Heart left ventricle (tissue), 16 donors: Measurements from ENCODE around the gene SGK2. TPM values are rescaled to one million over a fixed set of nuclear protein-coding genes. Genes with fewer than 3 reads are reported as not detected.

Source experiments
- ATAC-seq, 4 donors: fragments of 200-7000 bp; cut with Tn5 transposase; one replicate each; pipeline ENCODE4 v1.9.1; 2020 to 2022; ENCODE audit warnings: moderate library complexity in 4 of 4, mild to moderate bottlenecking in 3 of 4, moderate number of reproducible peaks in 1 of 4
- DNase-seq, 5 donors: peaks; one replicate each; pipeline ENCODE4 v3.0.0-alpha.2; 2020
- H3K27ac ChIP-seq, 12 donors: fragments of 200-600 bp; sonication (generic) in 4 of 12; one replicate each; pipeline versions ENCODE4 v1.5.0 to v1.8.0; 2016 to 2022; ENCODE audit warnings: mild to moderate bottlenecking in 2 of 12
- H3K27me3 ChIP-seq, 9 donors: fragments of 200-600 bp; sonication (generic) in 2 of 9; one replicate each; pipeline versions ENCODE4 v1.5.1 to v1.8.0; 2016 to 2022; ENCODE audit warnings: mild to moderate bottlenecking in 3 of 9
- H3K36me3 ChIP-seq, 9 donors: fragments of 200-600 bp; sonication (generic) in 2 of 9; one replicate each; pipeline versions ENCODE4 v1.5.0 to v1.8.0; 2018 to 2022; ENCODE audit warnings: mild to moderate bottlenecking in 2 of 9
- H3K4me1 ChIP-seq, 12 donors: fragments of 200-600 bp; sonication (generic) in 4 of 12; one replicate each; pipeline versions ENCODE4 v1.5.0 to v1.8.0; 2016 to 2022; ENCODE audit warnings: mild to moderate bottlenecking in 3 of 12
- H3K4me3 ChIP-seq, 12 donors: fragments of 200-600 bp; sonication (generic) in 4 of 12; one replicate each; pipeline versions ENCODE4 v1.5.0 to v1.8.0; 2017 to 2022; ENCODE audit warnings: mild to moderate bottlenecking in 9 of 12, moderate library complexity in 4 of 12
- H3K9me3 ChIP-seq, 12 donors: fragments of 200-600 bp; sonication (generic) in 4 of 12; one replicate each; pipeline versions ENCODE4 v1.5.0 to v1.8.0; 2016 to 2022; ENCODE audit warnings: mild to moderate bottlenecking in 1 of 12
- POLR2A ChIP-seq, 2 donors: fragments of 450-650 bp; IDR thresholded peaks; one replicate each; pipeline ENCODE4 v1.6.1; 2017; ENCODE audit warnings: antibody characterized with exemption in 2 of 2, mild to moderate bottlenecking in 2 of 2, moderate library complexity in 2 of 2
- WGBS, 4 donors: extraction: QIAGEN DNeasy Blood & Tissue Kit in 2 of 4; methylation state at CpG; one replicate each; pipeline versions ENCODE4 v1.1.5 to v1.1.7; 2013 to 2018; 5-methylcytosine and 5-hydroxymethylcytosine counted together
- intact Hi-C, 10 donors: fragments of 100-400 bp; cut with DNase I; formaldehyde crosslinking; loops; one replicate each; pipeline versions ENCODE4 v1.11.1 to v1.14.2; 2022
- polyA plus RNA-seq, 2 donors: library from polyadenylated mRNA; stranded (reverse); fragments of 200-250 nt; gene quantifications; one replicate each; pipeline ENCODE4 v1.2.3, GENCODE V29; 2013
- total RNA-seq, 9 donors: library from RNA; depleted of rRNA in 2 of 9; stranded (reverse); fragments of >200 nt in 2 of 9; fragmentation: NEBNext Ultra II Directional in 3 of 9; extraction: Animal tissue kit (Norgen Biotek cat#: 25700) in 3 of 9; gene quantifications; one replicate each; pipeline versions ENCODE4 v1.1.0 to v1.2.4, GENCODE V29; 2016 to 2023
- TF ChIP-seq, protein P1 (sequence below), 12 donors: fragments of 200-600 bp; sonication (generic) in 4 of 12; IDR thresholded peaks; one replicate each; pipeline versions ENCODE4 v1.5.0 to v1.8.0; 2018 to 2022; ENCODE audit warnings: antibody characterized with exemption in 12 of 12, mild to moderate bottlenecking in 5 of 12
- donor health status: ischemic (EF 13 %, LVEDD 7.1; RV severe dilation, severe dysfunction).
- donor health status: healthy with polysubstance abuse.
- donor health status: DM: no; HTN: yes; CAD: no.
- donor health status: DM: no; HTN: no; CAD: no.
- donor health status: ischemic (EF 25% LVEDD 6.9; RV normal size, moderate dysfunction).
- donor health status: ischemic (EF 25% LVEDD 5.7; RV mildly dilated, moderate dysfunction).
- donor health status: healthy.
- donor health status: DM: yes; HTN: yes; CAD: no.
- donor health status: ischemic (EF 35%, LVEDD 5.7; RV mildly dilated, moderate dysfunction).
- donor health status: nonischemic (EF 11% LVEDD 7.7; RV severe dilation, severe dysfunction).
- donor health status: DM: yes; HTN: yes; CAD: no.
- donor health status: PGD.
- donor health status: ischemic (EF 29% LVEDD 5.4; RV normal size, mild dysfunction).
- donor health status: nonischemic (EF 23%, LVEDD 6.1; RV moderate dilation, normal function).

Gene SGK2
- total and polyA plus RNA-seq, 11 donors: 0.17 to 4.5 (median 0.65) TPM; not detected in 5

DNA sequence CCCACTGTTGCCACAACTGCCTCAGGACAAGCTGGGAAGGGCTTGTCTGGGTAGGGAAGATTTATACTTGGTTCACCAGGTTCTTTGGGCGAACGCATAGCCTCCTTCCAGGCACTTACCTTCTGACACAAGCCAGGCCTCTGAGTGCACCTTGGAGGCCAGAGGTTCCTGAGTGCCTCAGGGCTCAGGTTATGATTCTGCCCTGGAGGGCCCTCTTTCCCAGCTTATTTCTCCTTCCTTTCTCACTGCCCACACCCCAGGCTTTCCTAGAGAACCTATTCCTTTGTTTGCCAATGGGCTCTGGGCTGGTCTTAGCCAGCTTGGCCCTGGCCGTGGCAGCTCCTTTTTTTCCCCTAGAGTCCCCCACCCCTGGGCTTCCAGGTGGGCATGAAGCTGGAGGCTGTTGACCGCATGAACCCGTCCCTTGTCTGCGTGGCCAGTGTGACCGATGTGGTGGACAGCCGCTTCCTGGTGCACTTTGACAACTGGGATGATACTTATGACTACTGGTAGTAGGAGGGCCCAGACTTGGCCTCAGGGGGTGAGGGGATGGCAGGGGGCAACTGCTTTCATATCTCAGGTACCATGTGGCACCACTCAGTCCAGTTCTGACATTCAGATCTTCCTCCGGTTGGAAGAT lies 26.3 kb upstream of the SGK2 start:
- intact Hi-C loops: loop anchor here in 1 of 10 donors (10.0 kb wide), 1 partner anchor 542 kb away; no protein-coding TSS in a partner anchor
- no peak overlapping the region for H3K4me3 ChIP-seq
- H3K36me3 ChIP-seq: peaks cover 0 to 17% (median 0%) of the 10 kb centered on the region in 9 donors

DNA sequence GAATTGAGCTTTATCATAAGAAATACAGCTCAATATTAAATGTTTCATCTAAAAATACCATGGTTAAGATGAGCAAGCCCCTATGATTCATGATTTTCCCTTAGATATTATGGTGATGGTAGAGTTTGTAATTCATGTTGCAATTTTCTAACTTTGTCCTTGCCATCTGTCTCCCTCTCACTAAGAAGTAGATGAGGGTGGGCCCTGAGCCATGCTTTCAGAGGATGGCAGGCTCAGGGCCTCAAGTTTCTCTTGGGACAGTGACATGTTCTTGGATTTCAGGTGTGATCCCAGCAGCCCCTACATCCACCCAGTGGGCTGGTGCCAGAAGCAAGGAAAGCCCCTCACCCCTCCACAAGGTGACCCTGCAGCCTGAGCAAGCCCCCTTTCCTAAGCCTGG lies 25.8 kb upstream of the SGK2 start:
- Histone ChIP-seq H3K36me3 (peaks cover 0 to 17% (median 0%) of the 10 kb centered on the region in 9 donors), H3K4me3 (no peak overlapping the region), H3K9me3 (no peaks in the 10 kb centered on the region), H3K27ac (no peak overlapping the region), H3K27me3 (no peaks in the 10 kb centered on the region), H3K4me1 (peaks cover 0 to 4% (median 0%) of the 10 kb centered on the region in 12 donors)
- no peak for DNase-seq
- no peak for ATAC-seq
- intact Hi-C loops: loop anchor here in 1 of 10 donors (10.0 kb wide), 1 partner anchor 542 kb away; no protein-coding TSS in a partner anchor
- TF ChIP-seq, protein P1, sequence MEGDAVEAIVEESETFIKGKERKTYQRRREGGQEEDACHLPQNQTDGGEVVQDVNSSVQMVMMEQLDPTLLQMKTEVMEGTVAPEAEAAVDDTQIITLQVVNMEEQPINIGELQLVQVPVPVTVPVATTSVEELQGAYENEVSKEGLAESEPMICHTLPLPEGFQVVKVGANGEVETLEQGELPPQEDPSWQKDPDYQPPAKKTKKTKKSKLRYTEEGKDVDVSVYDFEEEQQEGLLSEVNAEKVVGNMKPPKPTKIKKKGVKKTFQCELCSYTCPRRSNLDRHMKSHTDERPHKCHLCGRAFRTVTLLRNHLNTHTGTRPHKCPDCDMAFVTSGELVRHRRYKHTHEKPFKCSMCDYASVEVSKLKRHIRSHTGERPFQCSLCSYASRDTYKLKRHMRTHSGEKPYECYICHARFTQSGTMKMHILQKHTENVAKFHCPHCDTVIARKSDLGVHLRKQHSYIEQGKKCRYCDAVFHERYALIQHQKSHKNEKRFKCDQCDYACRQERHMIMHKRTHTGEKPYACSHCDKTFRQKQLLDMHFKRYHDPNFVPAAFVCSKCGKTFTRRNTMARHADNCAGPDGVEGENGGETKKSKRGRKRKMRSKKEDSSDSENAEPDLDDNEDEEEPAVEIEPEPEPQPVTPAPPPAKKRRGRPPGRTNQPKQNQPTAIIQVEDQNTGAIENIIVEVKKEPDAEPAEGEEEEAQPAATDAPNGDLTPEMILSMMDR (IDR thresholded peaks at IDR 0.05): no peak
- TF ChIP-seq POLR2A (IDR thresholded peaks at IDR 0.05): no peak

More for the DNA sequence above, 26.3 kb upstream of the SGK2 start:
- Histone ChIP-seq H3K27me3 (no peaks in the 10 kb centered on the region), H3K9me3 (no peaks in the 10 kb centered on the region), H3K4me1 (peaks cover 0 to 4% (median 0%) of the 10 kb centered on the region in 12 donors), H3K27ac (no peak overlapping the region)
- DNase-seq (no peak), ATAC-seq (no peak)
- TF ChIP-seq, protein P1 (IDR thresholded peaks at IDR 0.05): no peak
- TF ChIP-seq POLR2A (IDR thresholded peaks at IDR 0.05): no peak
- WGBS, 4 donors: 95 to 97% (median 96%) methylated on average over 9 of the region's 9 CpGs

DNA sequence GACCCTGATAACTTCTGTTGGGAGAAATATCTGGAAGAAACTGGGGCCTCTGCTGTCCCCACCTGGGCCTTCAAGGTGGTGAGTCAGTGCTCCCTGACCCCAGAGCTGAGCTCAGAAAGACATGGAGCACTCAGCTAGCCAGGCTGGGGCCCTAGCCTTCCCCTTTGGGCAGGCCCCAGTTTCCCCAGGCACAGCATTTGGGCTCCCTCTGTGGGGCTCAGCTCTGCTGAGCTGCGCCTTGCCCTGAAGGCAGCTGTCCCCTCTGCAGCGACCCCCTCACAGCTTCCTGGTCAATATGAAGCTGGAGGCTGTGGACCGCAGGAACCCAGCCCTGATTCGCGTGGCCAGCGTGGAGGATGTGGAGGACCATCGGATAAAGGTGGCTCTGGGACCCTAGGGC lies 24.8 kb upstream of the SGK2 start:
- ATAC-seq (no peak), DNase-seq (no peak)
- intact Hi-C loops: loop anchor here in 1 of 10 donors (10.0 kb wide), 1 partner anchor 541 kb away; no protein-coding TSS in a partner anchor
- no peak for TF ChIP-seq POLR2A (IDR thresholded peaks at IDR 0.05)
- TF ChIP-seq, protein P1 (IDR thresholded peaks at IDR 0.05): no peak
- 94 to 97% (median 95%) methylated on average over 5 to 7 of the region's 7 CpGs for WGBS, 4 donors
- no peaks in the 10 kb centered on the region for H3K27me3 ChIP-seq
- H3K36me3 ChIP-seq: peaks cover 0 to 17% (median 0%) of the 10 kb centered on the region in 9 donors
- H3K4me1 ChIP-seq: peaks cover 0 to 4% (median 0%) of the 10 kb centered on the region in 12 donors
- no peak overlapping the region for H3K4me3 ChIP-seq
- H3K27ac ChIP-seq: no peak overlapping the region
- no peaks in the 10 kb centered on the region for H3K9me3 ChIP-seq

DNA sequence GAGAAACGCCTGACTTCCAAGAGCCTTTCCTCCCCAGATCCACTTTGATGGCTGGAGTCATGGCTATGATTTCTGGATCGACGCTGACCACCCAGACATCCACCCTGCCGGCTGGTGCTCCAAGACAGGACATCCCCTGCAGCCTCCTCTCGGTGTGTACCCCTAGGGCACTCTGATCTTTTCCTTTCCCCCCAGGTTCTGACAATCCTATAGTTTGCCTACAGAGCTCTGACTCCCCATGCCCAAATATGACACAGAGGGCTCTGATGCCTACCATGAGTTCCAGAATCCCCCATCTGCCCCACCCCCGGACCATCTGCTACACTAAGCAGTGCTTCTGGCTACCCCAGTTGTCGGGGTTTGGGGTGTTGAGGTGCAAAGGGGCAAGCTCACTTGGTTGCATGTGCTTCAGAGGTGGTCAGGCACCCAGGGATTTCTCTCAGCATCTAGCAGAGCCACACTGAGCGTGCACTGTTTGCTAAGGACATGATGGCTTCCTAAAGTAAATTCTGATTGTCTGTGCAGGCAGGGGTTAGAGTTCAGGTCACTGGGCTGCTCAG lies 24.0 kb upstream of the SGK2 start:
- no peak overlapping the region for H3K27ac ChIP-seq
- intact Hi-C loops: loop anchor here in 7 of 10 donors (5.0 to 10.0 kb wide), 5 partner anchors 57 to 547 kb away; partner anchors contain the start of gene IFT52 (in 1 of the 7)
- H3K9me3 ChIP-seq: no peaks in the 10 kb centered on the region
- peaks cover 0 to 17% (median 0%) of the 10 kb centered on the region in 9 donors for H3K36me3 ChIP-seq
- 86 to 95% (median 91%) methylated on average over 8 of the region's 8 CpGs for WGBS, 4 donors
- DNase-seq: no peak
- TF ChIP-seq, protein P1 (IDR thresholded peaks at IDR 0.05): no peak
- TF ChIP-seq POLR2A (IDR thresholded peaks at IDR 0.05): no peak
- H3K4me1 ChIP-seq: no peaks in the 10 kb centered on the region
- no peak for ATAC-seq
- H3K27me3 ChIP-seq: no peaks in the 10 kb centered on the region
- H3K4me3 ChIP-seq: no peak overlapping the region
